Left ventricle myocardium inferior (tissue), 1 donor: Measurements from ENCODE around the gene TMEM150B. TPM values are rescaled to one million over a fixed set of nuclear protein-coding genes. Genes with fewer than 3 reads are reported as not detected.
A peak's percentile ranks its signal among the peaks of the same experiment; 100 is the strongest.

Source experiments
- DNase-seq: peaks from one replicate; pipeline ENCODE4 v3.0.0-alpha.2; 2020
- H3K27ac ChIP-seq: fragments of 200-600 bp; replicated peaks from 2 replicates; pipeline ENCODE4 v1.8.0; 2021
- H3K27me3 ChIP-seq: fragments of 200-600 bp; 2 replicates; pipeline ENCODE4 v1.8.0; 2021; ENCODE audit warnings: low read depth
- H3K36me3 ChIP-seq: fragments of 200-600 bp; 2 replicates; pipeline ENCODE4 v1.8.0; 2021
- H3K4me1 ChIP-seq: fragments of 200-600 bp; 2 replicates; pipeline ENCODE4 v1.8.0; 2021
- H3K4me3 ChIP-seq: fragments of 200-600 bp; 2 replicates; pipeline ENCODE4 v1.8.0; 2021; ENCODE audit warnings: mild to moderate bottlenecking, moderate library complexity
- H3K9me3 ChIP-seq: fragments of 200-600 bp; replicated peaks from 2 replicates; pipeline ENCODE4 v1.8.0; 2021
- CTCF ChIP-seq: fragments of 200-600 bp; IDR thresholded peaks from 2 replicates; pipeline ENCODE4 v1.8.0; 2021; ENCODE audit warnings: antibody characterized with exemption, mild to moderate bottlenecking, borderline replicate concordance
- intact Hi-C: fragments of 100-400 bp; cut with micrococcal nuclease; formaldehyde crosslinking; loops from one replicate; pipeline ENCODE4 v1.11.0; 2022
- total RNA-seq: library from RNA; stranded (reverse); fragmentation: NEBNext Ultra II Directional; extraction: Animal tissue kit (Norgen Biotek cat#: 25700); gene quantifications from one replicate; pipeline ENCODE4 v1.2.1, GENCODE V29; 2021
- donor health status: DM: no; HTN: yes; CAD: no; lungs with severe emphysema.

The TMEM150B gene
- total RNA-seq, 1 donor from 2014 or later = 2.0 TPM

GRCh38 chr19:55370305-55370988, 45.3 kb upstream of the TMEM150B start, which contains the start of gene IL11:
TSS of gene IL11 (minus strand) at chr19:55370463. CDS start at chr19:55370310, 153 bp downstream.
- Histone ChIP-seq H3K27me3 (peaks cover 94% of the 10 kb centered on the region), H3K4me1 (peaks cover 24% of the 10 kb centered on the region)
- no peak for DNase-seq

GRCh38 chr19:55369653-55370304, 44.6 kb upstream of the TMEM150B start:
- no peak for DNase-seq
- Histone ChIP-seq H3K9me3 (no peaks in the 10 kb centered on the region), H3K27ac (no peak overlapping the region), H3K4me1 (peaks cover 24% of the 10 kb centered on the region), H3K4me3 (peak overlapping the region; percentile 48), H3K27me3 (peaks cover 97% of the 10 kb centered on the region), H3K36me3 (no peaks in the 10 kb centered on the region)
- TF ChIP-seq CTCF = no peak
- intact Hi-C loops = no loop called here

More at GRCh38 chr19:55370305-55370988, 45.3 kb upstream of the TMEM150B start, which contains the start of gene IL11:
- TF ChIP-seq CTCF = no peak
- H3K9me3 ChIP-seq = no peaks in the 10 kb centered on the region
- H3K36me3 ChIP-seq = no peaks in the 10 kb centered on the region
- H3K27ac ChIP-seq = no peak within 1 kb of the TSS
- intact Hi-C loops = no loop called here
- H3K4me3 ChIP-seq = peak within 1 kb of the TSS; percentile 48

GRCh38 chr19:55368701-55369563, 43.8 kb upstream of the TMEM150B start:
- no peaks in the 10 kb centered on the region for H3K36me3 ChIP-seq
- peak overlapping the region; percentile 45 for H3K4me3 ChIP-seq
- H3K9me3 ChIP-seq = no peaks in the 10 kb centered on the region
- TF ChIP-seq CTCF = no peak
- peaks cover 17% of the 10 kb centered on the region for H3K4me1 ChIP-seq
- no peak overlapping the region for H3K27ac ChIP-seq
- intact Hi-C loops = no loop called here
- H3K27me3 ChIP-seq = peaks cover 94% of the 10 kb centered on the region
- no peak for DNase-seq

GRCh38 chr19:55368106-55368505, 43.0 kb upstream of the TMEM150B start:
- no peaks in the 10 kb centered on the region for H3K9me3 ChIP-seq
- H3K27ac ChIP-seq = no peak overlapping the region
- DNase-seq = no peak
- TF ChIP-seq CTCF = no peak
- H3K27me3 ChIP-seq = peaks cover 89% of the 10 kb centered on the region
- H3K4me1 ChIP-seq = peaks cover 17% of the 10 kb centered on the region
- H3K36me3 ChIP-seq = no peaks in the 10 kb centered on the region
- intact Hi-C loops = no loop called here
- H3K4me3 ChIP-seq = no peak overlapping the region

- intact Hi-C loops = no loop called here
- H3K27me3 ChIP-seq = peaks cover 89% of the 10 kb centered on the region
- H3K9me3 ChIP-seq = no peaks in the 10 kb centered on the region
- no peak for DNase-seq
- no peak overlapping the region for H3K4me3 ChIP-seq
- no peak overlapping the region for H3K27ac ChIP-seq
- H3K36me3 ChIP-seq = no peaks in the 10 kb centered on the region
- TF ChIP-seq CTCF = no peak
- peaks cover 17% of the 10 kb centered on the region for H3K4me1 ChIP-seq
Measured at GRCh38 chr19:55366790-55367189, 41.6 kb upstream of the TMEM150B start.
